PFSK-1 (cell line): ENCODE results near the gene USP49.

ENCODE experiments used
- FOXP2 ChIP-seq: optimal IDR thresholded peaks from 2 replicates; pipeline ENCODE3; 2011; ENCODE audit warnings: borderline replicate concordance, control low read depth, inconsistent platforms; ENCODE audit not compliant: insufficient read depth; ENCODE audit errors: extremely low read length, extremely low read depth
- POLR2AphosphoS5 ChIP-seq: IDR thresholded peaks from 2 replicates; pipeline ENCODE4 v1.6.1; 2012; ENCODE audit warnings: low read depth, mild to moderate bottlenecking, control low read depth, low read length, moderate library complexity
- REST ChIP-seq, 2 experiments: IDR thresholded peaks; 2 replicates each; pipeline versions ENCODE4 v1.6.1 to v1.8.0; 2011 to 2012; ENCODE audit warnings: low read depth in 2 of 2, low read length in 2 of 2, control low read depth in 1 of 2, inconsistent platforms in 1 of 2, mild to moderate bottlenecking in 1 of 2, moderate library complexity in 1 of 2; ENCODE audit not compliant: insufficient read depth in 1 of 2
- SIN3A ChIP-seq: IDR thresholded peaks from 2 replicates; pipeline ENCODE4 v1.6.1; 2012; ENCODE audit warnings: mild to moderate bottlenecking, low read length, moderate library complexity, borderline replicate concordance; ENCODE audit not compliant: insufficient read depth
- TAF1 ChIP-seq: IDR thresholded peaks from 2 replicates; pipeline ENCODE4 v1.6.1; 2012; ENCODE audit warnings: low read length, control low read depth, borderline replicate concordance; ENCODE audit not compliant: insufficient read depth

USP49 gene

GRCh38 chr6:41777551-41778285 lies 117.5 kb downstream of the USP49 start:
- TF ChIP-seq FOXP2 (no peak), SIN3A (no peak)

GRCh38 chr6:41775293-41775882 lies 119.8 kb downstream of the USP49 start:
- TF ChIP-seq SIN3A: no peak

GRCh38 chr6:41774841-41775240 lies 120.3 kb downstream of the USP49 start:
- TF ChIP-seq SIN3A: no peak
- no peak for TF ChIP-seq TAF1
- TF ChIP-seq REST (IDR thresholded peaks at IDR 0.05; ENCODE audit: insufficient read depth in 1 of 2, low read depth in 2 of 2, low read length in 2 of 2): no peak
- no peak for TF ChIP-seq FOXP2
- TF ChIP-seq POLR2AphosphoS5: no peak

- TF ChIP-seq REST (IDR thresholded peaks at IDR 0.05; ENCODE audit: insufficient read depth in 1 of 2, low read depth in 2 of 2, low read length in 2 of 2) (no peak), FOXP2 (no peak), SIN3A (no peak), TAF1 (no peak), POLR2AphosphoS5 (no peak)
These were observed 123.9 kb downstream of the USP49 start for GRCh38 chr6:41771058-41771983.

- TF ChIP-seq TAF1: no peak
- no peak for TF ChIP-seq SIN3A
- no peak for TF ChIP-seq FOXP2
- TF ChIP-seq POLR2AphosphoS5: no peak
- no peak for TF ChIP-seq REST (IDR thresholded peaks at IDR 0.05; ENCODE audit: insufficient read depth in 1 of 2, low read depth in 2 of 2, low read length in 2 of 2)
These were observed 124.7 kb downstream of the USP49 start for GRCh38 chr6:41770381-41771057.
